Stimulated activated CD4-positive, alpha-beta T cell treated with anti-CD3 and anti-CD28 coated beads, Interleukin-4, amount 100 ng/mL, for 48 hours (primary cell): ENCODE measurements around the gene SLCO3A1.

Experiments
- DNase-seq, 2 donors: peaks; one replicate each; pipeline ENCODE4 v3.0.0-alpha.2; 2020; ENCODE audit warnings: low read depth in 2 of 2

The SLCO3A1 gene

DNA sequence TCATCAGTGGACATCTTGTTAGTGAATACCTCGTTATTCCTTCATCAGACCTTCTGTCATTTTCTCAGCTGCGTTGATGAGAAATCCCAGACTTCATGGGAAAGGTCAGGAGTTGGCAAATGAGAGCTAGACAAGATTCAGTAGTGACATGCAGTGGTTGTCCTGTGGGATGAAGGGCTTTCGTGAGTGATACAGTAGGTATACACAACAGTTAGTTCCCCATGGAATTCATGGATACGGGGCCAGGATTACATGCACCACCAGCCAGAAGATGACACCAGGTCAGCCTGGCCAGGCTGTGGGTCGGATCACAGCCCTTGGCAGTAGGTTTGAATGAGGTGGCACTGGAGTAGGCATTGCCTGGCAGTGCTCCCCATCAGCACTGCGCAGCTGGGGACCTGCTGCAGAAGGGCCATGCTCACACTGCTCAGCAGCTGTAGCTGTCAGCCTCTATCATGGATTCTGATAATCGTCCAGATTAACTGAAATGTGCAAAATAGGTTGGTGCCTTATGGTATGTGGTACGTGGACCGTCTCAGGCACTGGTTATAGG is 150.1 kb downstream of the SLCO3A1 start:
- DNase-seq = no peak

DNA sequence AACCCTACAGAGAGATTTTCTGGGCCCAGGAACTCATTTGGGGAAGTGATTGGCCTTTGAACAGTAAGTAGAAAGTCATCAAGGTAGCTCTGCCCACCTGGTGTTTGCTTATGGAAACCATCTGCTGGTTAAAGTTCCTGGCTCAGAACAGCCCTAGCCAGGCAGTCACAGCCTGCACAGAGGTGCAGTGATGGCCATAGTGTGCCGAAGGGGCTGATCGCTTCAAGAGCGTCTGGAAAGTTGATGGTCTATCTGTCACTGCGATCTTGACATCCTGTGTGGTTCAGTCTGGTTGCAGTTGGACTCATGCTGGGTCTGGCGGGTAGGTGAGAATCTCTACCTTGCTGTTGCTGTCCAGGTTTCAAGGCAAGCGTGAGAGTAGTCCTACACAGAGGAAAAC is 151.6 kb downstream of the SLCO3A1 start:
- no peak for DNase-seq

DNA sequence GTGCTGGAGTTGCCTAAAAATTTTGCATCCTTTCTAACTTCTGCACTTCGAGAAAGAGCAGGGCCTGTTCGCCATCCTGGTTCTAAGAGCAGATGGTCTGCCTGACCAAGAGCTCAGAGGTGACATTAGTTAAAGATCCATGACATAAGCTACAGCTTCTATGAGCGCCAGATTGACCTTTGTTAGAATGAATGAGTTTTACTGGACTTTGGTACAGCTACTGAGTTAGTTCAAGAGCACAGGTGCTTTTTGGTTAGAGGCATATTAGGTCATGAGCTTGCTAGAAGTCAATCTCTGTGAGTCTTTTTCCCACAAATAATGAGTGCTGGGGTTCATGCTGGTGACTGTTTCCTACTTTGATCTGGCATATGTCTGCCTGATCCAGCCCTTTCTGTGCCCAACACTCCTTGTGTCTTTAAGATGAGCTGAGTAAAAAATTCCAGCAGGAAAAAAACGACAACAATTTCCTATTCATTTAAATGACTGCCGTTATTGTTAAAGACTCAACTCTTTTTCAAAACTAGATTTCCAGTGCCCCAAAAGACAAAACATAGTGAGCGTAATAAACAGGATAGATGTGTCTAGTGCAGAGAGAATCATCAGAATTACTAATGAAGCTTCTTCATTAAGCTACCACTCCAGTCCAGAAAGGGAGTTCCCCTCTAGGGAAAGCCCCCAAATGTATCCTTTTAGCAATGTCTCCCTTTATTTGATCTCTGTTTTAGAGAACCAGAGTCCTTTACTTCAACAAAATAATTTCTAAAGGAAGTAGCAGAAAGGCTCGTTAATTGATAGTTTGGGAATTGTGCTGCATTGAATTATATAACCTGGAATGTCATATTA is 152.9 kb downstream of the SLCO3A1 start:
- DNase-seq = no peak

DNA sequence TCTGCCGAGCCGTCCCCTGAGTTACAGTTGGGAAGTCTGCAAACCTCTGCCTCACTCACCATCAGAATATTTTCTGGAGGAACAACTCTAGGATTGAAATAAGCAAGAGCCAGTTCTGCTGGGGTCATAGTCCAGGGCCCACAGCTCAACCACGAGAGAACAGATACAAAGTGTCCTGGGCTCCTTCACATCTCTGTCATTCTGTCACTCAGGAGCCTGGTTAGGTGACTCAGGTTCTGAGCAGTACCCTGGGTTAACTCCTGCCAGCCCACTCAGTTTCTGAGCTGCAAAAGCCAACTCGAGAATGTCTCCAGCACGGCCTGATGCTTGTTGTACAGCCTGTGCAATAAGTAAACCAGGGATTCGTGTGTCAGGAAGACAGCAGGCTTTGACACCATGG is 155.7 kb downstream of the SLCO3A1 start:
- peak in 1 of 2 donors; percentile 20 for DNase-seq

DNA sequence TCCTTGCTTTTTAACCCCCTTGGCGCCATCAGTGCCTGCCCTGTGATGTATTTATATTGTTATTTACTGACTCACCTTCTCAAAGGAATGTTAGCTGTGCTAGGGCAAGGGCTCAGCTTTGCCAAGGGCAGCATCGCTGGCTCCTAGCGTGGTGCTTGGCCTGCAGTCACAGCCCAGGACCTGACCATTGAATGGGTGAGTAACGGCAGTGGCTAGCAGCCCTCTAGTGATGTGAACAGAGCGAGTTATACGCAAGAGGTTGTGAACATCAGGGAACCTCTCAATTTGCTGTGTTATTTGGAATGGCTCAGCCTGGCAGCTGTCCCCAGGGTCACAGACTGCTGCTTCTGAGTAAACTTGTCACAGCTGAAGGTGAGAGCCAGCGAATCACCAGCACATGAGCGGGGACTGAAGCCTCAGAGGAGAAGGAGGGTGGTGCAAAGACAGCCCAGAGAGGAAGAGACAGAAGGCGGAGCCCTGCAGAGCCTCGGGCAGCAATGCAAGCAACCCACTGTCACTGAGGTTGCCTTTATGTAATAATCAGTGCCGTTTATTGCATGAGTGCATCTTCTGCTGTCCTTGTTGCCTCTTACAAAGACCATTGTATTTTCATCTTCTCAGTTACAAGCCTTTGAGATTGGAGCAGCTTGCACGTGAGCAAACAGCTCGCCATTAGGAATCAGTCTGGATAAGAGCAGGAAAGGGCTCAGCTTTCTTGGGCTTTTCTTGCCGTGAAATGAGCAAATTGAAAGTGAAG is 158.3 kb downstream of the SLCO3A1 start:
- DNase-seq = peak in 1 of 2 donors; percentile 19

DNA sequence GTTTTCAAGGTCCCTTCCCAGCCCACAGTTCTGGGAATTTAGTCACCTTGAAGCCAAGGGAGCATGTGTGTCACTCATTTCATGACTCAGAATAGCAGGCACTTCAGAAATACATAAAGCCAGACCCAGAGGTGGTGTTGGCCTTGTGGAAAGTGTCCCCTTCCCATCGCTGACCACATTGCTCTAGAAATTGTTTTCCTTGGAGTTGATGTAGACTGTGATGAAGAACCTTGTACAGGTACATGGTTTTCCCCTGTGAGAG is 158.8 kb downstream of the SLCO3A1 start:
- peak in 1 of 2 donors; percentile 24 for DNase-seq

DNA sequence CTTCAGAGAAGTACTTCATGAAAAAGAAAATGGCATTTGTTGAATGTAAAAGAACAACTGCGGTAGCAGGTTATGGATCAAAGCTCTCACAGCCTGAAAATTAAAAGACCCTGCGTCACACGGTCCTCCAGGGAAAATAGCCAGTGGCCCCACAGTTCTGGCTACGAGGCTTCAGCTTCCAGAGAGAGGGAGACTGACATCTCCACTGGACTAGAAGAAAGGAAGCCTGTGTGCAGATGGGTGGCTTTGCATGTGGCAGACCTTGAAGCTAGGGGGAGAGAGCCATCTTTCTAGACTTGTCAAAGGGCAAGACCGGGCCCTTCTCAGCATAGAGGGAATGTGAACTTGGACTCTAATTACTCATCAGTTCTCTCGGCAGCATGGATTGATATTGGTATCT is 159.4 kb downstream of the SLCO3A1 start:
- DNase-seq = no peak

DNA sequence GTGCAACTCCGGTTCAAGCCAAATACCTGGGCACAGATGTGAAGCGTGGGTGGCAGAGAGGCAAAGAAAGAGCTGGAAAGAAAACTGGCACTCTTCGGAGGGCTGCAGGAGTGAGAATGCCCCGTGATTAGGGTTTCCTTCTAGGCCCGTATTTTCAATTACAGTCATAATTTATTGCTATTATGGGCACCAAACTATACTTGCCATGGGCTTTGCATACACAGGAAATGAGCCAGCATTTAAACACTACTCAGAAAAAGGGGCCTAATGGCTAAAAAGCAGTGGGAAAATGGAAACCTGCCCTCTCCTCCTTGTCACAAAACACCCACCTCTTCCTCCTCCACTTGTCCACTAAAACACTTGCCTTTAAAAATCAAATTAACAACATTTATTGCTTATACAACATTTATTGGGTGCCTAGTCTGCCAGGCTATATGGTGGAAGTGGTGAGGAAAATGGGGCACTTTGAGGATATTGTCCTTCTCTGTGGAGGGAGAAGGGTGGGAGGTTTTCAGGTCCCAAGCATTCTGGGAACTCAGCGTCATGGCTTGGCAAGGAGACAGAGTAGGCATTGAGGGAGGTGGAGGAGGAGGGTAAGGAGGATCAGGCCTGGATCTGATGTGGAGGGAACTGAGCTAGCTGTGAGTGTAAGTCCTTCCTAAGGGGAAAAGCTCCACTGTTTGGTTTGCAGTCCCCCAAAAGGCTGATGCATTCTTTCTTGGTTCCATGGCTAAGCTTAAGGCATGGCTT is 160.9 kb downstream of the SLCO3A1 start:
- no peak for DNase-seq

DNA sequence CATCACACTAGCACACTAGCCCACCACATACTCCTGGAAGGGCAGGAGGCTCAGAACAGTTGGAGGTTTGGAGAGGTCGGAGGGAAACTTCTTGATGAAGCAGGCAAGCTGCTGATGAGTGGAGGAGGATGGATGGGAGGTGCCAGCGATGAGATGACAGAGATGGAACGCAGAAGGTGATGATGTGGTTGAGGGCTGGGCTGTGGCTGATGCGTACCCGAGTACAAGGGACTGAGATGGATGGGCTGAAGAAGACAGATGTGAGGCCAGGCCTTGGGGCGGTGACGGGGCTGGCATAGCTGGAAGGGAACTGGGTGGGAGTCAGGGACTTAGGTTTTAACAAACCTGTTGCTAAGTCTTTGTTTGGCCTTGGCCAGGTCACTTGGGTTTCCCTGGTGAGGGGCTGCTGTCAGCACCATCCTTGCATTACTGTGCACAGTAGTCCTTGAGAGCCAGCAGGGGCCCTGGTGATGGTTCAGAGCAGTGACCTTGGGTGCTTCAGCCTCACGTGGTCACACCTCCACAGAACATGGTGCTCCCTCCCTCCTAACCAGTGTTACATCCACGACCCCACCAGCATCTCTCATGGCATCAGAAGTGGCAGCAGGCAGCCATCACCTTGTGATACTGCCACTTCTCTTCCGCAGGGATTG is 164.5 kb downstream of the SLCO3A1 start:
- no peak for DNase-seq

DNA sequence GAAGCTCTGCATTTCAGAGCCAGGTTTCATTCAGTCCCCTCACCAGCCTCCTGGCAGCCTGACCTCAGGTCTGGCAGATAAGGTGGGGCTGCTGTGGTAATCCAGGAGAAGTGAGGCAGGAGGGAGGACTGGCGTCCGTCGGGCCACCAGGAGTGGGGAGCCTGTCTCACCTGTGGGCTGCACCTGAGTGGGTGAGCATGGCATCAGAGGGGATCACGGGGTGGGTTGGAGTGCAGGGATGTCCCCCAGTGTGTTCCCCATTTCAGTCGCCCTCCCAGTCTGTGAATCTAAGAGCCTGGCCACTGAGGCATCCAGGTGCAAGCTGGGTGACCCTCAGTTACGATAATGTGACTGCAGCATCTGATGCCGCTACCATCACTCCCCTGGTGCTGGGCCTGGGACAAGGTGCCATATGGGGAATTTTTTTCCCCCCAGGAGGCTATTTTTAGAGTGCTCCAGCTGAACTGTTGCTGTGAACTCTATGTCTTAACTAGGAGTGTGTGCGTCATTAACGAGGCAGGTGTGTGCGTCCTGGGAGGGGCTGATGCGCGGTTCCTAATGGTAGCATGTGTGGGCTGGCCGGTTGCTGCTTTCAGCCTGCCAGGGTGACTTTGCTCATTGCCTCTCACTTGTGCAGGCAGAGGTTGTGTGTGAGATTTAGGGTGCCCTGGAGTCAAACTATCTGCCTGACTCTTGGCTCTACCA is 165.2 kb downstream of the SLCO3A1 start:
- no peak for DNase-seq

DNA sequence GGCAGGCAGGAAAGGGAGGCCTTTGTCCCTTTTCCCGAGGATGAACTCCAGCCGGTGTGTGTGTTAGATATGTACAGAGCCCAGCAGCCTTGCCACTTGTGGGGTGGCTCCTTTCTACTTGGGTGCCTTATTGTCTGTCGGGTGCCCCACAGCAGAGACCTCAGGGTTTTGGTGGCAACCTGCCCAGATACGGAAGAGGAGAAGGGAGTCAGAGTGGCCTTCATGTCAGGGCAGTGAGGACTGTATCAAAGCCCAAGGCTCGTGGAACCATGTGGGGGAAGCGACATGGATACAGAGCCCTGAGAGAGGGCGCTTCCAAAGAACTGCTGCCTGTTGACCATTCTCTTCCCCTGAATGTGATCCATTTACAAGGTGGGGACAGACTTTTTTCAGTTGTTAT is 166.2 kb downstream of the SLCO3A1 start:
- no peak for DNase-seq

DNA sequence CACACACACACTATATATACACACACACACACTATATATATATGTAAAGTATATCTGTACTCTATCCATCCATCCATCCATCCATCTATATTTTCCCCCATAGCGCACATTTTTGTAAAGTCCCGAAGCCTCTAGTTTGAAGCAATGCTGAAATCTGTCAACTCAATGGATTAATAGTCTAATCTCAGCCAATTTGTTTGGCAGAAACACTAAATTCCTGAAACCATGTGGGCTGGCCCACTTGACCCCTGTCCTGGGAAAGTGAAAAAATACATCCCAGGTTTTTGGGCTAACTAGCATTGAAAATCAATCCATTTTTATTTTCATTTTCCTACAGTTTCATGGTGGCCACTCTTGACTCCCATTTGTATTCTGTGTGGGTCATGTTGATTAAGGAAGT is 166.7 kb downstream of the SLCO3A1 start:
- DNase-seq = no peak

DNA sequence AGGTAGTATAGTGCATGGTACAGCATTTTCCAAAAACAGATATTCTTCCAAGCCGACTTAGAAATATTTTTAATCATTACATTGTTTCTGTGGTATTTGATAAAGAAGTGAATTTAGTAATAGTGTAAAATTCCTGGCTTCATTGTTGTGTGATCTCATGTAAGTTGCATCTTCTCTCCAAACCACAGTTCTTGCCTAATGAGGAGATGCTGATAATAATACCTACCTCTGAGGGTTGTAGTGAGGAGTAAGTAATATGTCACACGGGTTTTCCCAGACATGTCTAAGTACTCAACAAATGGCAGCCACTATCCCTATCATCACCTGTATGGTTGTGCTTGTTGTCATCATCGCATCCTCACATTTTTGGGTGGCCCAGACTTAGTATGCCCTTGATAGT is 167.3 kb downstream of the SLCO3A1 start:
- no peak for DNase-seq

DNA sequence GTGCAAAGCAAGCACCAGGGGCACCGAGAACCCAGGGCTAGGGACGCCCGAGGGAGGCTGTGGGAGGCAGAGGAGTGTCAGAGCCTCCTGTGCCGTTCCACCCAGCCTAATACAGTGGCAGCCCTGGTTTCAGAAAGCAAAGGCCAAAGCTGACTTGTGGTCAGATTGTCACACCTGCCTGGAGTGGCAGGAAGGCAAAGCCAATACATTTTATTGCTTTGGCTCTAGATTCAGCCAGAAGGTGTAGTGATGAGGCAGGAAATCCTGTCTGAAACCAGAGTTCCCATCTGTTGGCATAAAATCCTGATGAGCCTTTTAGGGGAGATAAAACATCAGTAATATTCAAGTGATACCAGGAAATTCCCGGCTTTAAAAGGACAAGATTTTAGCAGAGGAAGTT is 168.3 kb downstream of the SLCO3A1 start:
- DNase-seq = no peak

DNA sequence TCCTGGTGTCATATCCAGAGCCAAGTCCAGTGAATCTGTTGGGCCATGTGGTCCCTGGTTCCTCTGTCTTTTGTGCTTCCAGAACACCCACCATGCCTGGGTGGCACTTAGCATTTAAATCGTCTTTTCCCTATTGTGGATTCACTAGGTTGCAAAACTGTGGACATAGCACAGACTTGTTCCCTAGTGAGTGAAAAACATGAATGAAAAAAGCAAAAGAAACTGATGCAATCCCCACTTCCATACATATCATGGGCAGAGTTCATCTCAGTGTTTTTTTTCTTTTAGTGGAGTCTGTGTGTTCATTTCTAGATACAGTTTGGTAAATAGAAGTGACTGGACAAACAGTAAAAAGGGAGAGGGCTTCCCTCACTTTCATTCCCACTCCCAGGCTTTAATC is 170.5 kb downstream of the SLCO3A1 start:
- DNase-seq = no peak

DNA sequence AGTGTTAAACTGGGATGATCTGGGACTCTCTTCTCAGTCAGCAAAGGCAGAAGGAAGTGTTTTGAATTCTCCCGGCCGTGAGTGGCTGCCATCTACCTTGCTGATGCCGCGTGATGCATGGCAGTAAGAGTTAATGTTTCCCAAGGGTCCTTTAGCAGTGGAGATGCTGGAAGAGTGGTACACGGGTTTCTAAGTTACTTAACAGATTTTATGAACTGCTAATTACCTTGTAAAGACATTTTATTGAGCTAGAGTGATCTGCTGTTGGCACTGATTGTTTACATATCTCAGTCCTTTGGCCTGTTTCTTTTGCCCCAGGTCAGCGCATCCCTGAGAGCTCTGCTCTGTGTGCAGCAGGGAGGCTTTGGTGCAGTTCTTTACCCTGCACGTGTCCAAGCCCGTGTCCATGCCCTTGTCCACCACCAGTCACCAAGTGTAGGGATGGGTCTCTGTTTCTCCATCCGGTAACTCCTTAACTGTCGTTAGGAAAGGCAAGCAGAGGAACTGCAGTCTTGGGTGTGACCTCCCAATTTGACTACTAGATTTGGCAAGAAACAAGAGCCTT is 172.3 kb downstream of the SLCO3A1 start:
- DNase-seq = no peak

DNA sequence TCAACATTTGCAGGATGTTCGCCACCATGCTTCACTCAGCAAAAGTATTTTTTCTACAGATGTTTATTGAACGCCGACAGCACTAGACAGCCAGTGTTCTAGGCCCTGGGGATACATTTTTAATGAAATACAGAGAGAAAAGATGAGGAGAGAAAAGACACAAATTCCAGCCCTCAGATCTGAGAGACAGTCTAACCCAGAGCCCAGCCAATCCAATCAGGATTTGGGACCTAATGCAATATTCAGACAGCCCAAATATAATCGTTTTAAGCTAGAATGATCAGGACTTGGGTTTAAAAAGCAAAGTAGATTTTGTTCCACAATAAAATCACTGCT is 174.8 kb downstream of the SLCO3A1 start:
- no peak for DNase-seq

DNA sequence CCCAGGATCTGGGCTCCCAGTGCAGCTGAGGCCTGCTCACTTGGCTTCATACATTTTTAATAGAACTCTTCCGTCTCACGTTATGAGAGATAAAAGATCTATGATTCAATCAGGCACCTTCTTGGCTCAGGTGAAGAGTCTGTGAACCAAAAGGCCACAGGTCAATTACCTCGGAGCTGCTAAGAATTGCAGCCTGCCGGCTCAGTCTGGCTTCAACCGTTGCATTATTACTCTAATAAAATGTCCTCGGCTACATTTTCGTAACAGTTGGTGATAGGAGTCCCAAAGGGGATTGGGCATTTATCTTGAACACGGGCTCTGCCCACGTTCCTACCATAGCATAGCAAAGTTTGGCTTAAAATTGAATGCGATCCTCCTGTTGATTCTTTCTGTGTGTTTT is 176.3 kb downstream of the SLCO3A1 start:
- no peak for DNase-seq

DNA sequence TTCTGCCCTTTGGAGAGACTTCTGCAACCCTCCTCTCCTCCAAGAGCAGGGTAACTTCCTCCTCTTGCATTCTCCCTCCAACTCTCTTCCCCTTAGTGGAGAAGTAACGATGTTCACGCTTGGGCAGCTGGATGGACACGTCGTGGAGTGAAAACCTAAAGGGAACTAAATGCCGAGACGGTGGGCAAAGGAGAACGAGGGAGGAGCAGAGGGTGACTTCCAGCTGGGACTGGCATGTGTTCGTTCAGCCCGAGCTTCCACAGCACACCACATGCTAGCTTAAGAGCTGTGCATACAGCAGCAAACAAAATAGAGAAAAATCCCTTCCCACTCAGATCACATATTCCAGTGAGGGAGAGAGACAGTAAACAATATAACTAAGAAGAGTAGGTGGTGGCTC is 179.8 kb downstream of the SLCO3A1 start:
- DNase-seq = no peak

DNA sequence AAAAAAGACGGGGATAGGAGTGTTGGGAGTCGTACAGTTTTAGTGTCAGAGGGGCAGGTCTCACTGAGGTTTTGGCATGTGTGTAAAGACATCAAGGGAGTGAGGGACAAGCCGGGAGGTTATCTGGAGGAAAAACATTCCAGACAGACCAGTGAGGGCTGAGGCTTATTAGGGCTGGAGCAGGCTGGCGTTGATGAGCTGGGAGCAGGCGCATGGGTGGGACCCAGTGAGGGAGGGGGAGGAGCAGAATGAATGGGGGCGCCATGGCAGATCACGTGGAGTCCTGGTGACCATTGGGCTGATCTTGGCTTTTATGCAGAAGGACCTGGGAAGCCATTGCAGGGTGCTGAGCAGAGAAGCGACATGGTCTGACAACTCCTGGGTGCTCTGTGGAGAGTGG is 180.2 kb downstream of the SLCO3A1 start:
- no peak for DNase-seq

DNA sequence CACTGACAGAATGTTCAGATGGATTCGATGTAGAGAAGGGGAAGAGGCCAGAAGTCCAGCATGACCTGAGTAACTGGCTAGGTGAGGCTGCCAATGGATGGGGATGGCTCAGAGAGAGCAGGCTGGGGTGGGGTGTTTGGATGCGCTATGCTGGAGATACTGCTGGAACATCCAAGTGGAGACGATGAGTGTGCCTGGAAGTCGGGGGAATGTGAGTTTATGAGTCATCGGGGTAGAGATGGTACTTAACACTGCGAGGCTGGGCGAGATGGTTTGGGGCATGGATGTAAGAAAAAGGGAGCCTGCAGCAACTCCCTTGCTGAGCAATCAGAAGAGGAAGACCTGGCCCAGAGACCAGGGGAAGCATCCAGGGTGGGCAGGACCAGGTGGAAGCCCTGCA is 180.7 kb downstream of the SLCO3A1 start:
- no peak for DNase-seq
